Measurements from ENCODE around the gene HAND2. TPM values are rescaled to one million over a fixed set of nuclear protein-coding genes. Genes with fewer than 3 reads are reported as not detected.
A peak's percentile ranks its signal among the peaks of the same experiment; 100 is the strongest.

The HAND2 gene
- total RNA-seq, 4 donors from 2014 or later: 0.31 to 3.8 (median 1.8) TPM

DNA sequence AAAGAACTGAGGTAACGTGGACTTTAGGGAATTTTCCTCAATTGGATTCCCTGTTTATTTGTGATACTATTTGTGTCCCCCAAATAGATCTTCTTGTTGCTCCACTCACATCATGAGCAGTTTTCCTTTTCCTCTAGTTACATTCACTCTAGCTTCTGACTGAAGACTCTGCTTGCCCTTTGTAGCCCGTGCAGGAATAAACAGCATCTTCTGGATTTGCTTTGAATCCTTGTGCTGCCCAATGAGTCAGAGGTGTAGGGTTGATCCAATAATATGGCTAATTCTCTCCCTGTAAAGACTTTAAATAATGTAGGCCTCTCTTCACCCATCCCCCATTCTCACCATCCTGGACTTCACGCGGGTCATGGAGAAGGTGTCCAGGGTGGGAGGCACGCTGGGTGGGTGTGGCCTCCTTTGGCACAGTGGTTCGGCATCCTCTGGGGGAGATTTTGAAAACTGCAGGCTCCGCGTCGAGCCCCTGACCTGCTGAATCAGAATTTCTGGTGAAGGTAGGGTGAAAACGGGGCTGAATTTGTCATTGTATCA, 9.0 kb downstream of the HAND2 start:
- no peak for TF ChIP-seq POLR2A (IDR thresholded peaks at IDR 0.05)
- TF ChIP-seq, protein P1, sequence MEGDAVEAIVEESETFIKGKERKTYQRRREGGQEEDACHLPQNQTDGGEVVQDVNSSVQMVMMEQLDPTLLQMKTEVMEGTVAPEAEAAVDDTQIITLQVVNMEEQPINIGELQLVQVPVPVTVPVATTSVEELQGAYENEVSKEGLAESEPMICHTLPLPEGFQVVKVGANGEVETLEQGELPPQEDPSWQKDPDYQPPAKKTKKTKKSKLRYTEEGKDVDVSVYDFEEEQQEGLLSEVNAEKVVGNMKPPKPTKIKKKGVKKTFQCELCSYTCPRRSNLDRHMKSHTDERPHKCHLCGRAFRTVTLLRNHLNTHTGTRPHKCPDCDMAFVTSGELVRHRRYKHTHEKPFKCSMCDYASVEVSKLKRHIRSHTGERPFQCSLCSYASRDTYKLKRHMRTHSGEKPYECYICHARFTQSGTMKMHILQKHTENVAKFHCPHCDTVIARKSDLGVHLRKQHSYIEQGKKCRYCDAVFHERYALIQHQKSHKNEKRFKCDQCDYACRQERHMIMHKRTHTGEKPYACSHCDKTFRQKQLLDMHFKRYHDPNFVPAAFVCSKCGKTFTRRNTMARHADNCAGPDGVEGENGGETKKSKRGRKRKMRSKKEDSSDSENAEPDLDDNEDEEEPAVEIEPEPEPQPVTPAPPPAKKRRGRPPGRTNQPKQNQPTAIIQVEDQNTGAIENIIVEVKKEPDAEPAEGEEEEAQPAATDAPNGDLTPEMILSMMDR (IDR thresholded peaks at IDR 0.05): no peak
- intact Hi-C loops (cut with DNase I): no loop called here
- Histone ChIP-seq H3K36me3 (no peaks in the 10 kb centered on the region), H3K4me3 (no peak overlapping the region), H3K27me3 (peaks cover 31 to 100% (median 65%) of the 10 kb centered on the region in 4 donors), H3K4me1 (peaks cover 4 to 58% (median 34%) of the 10 kb centered on the region in 3 donors), H3K27ac (no peak overlapping the region), H3K9me3 (no peaks in the 10 kb centered on the region)
- WGBS, 2 donors: 24 to 37% methylated on average over 10 of the region's 10 CpGs
- DNase-seq: no peak

DNA sequence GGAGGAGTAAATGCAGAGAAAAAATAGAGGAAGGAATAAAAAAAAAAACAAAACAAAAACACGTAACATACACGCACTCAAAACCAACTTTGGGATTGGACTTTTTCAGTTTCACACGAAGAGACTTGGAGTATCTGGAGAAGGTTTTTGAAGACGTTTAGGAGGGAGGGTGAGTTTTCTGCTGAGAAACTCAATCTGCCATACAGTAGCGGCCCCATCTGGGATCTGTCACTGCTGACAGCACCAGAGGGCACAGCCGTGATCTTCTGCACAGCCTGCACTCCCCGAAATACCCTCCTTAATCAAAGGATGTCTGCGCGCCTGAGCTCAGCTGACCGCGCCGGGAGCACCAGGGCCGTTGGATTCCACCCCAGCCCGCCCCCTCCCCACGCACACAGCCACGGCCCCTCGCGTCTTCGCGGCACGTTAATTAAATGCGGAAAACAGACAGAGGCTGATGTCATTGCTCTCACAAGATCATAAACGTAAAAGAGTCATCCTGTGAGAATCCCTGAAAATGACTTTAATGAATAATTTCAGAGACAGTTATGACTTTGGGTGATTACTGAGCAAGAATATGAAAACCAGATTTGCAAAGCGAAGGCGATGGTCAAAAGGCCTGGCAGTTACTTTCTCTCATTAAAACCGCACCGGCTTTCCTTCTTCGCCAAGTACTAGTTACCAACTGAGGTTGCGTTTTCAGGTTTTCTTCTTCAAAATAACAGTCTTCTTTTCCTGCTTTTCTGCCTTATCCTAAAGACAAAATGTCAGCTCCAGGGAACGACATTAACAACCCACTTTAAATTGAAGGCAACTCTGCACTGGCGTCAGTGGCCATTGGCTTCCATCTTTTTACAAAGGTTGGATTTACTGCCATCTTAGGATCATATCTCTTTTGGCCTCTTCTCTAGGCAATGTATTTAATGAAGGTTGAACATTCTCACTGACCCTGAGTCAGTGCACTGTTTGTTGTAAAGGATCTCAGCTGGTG, 10.6 kb downstream of the HAND2 start:
- intact Hi-C loops (cut with DNase I): no loop called here
- H3K4me3 ChIP-seq: peak overlapping the region in 1 of 4 donors; percentile 4
- no peaks in the 10 kb centered on the region for H3K36me3 ChIP-seq
- H3K9me3 ChIP-seq: no peaks in the 10 kb centered on the region
- WGBS, 2 donors: 34 to 47% methylated on average over 13 to 18 of the region's 31 CpGs
- H3K4me1 ChIP-seq: peaks cover 4 to 53% (median 34%) of the 10 kb centered on the region in 3 donors
- DNase-seq: no peak
- no peak overlapping the region for H3K27ac ChIP-seq
- H3K27me3 ChIP-seq: peaks cover 33 to 100% (median 65%) of the 10 kb centered on the region in 4 donors
- TF ChIP-seq, protein P1 (IDR thresholded peaks at IDR 0.05): no peak
- no peak for TF ChIP-seq POLR2A (IDR thresholded peaks at IDR 0.05)

DNA sequence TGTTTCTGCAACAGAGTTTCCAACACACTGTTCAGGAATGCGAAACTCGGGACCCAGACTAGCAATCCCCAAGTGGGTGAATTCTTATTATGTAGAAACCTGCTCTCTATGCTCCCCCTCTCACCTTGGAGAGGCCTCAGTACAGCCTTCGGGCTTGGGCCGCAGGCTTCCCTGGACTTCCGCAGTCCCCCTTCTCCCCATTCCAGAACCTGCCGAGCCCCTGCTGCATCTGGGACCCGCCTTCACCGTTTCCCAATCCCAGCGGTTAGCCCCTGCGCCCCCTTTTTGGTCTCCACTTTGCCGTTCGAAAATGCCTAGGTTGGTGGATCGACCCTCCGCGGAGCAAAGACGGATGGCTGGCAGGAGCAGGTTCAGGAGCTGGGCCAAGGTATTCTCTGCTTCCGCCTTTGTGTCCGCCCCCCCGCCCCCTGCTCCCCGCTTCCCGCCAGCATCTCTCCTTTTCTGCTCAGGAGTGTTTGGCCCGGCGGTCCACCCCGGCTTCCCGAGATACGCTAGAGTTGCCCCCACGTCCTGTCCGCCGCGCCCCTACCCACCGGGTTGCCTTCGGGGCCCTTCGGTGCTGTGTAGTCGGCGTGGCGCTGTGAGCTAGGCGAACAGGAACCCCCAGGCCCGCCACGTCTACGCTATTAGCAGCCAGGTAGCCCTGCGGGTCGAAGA, 11.5 kb downstream of the HAND2 start:
- H3K27ac ChIP-seq: no peak overlapping the region

DNA sequence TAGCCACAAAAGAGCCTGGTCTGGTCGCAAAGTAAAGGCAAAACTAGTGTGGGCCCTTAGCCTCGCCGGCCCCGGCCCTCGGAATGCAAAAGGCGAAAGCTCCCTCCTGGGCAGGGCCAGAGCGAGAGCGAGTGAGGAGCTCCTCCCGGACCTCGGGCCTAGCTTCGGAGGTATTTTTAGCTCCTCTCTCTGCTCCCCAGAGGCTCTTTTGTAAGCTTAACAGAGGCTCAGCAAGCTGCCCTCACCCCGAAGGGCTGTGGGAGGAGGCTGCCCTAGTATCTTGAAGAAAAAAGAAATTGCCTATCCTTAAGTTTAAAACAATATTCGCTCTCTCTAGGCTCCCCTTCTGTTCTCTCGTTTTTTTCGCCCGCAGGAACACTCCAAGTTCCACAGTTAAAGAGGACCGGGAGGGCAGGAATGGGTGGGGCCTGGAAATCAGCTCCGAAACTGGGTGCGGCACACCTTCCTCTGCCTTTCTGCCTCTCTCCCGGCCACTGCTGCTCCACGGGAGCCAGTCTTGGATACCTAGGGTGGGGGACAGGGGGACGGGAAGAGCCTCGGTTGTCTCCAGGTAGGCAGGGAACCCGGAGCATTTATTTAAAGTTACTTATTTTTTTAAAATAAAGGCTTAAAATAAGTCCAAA, 12.1 kb downstream of the HAND2 start:
- peaks cover 30 to 100% (median 61%) of the 10 kb centered on the region in 4 donors for H3K27me3 ChIP-seq
- intact Hi-C loops (cut with DNase I): no loop called here
- no peak for DNase-seq
- TF ChIP-seq, protein P1 (IDR thresholded peaks at IDR 0.05): no peak
- no peak for TF ChIP-seq POLR2A (IDR thresholded peaks at IDR 0.05)
- peaks cover 4 to 50% (median 34%) of the 10 kb centered on the region in 3 donors for H3K4me1 ChIP-seq
- H3K9me3 ChIP-seq: no peaks in the 10 kb centered on the region
- peak overlapping the region in 2 of 4 donors; percentile 4 to 35 for H3K4me3 ChIP-seq
- H3K27ac ChIP-seq: peak overlapping the region in 1 of 4 donors; percentile 13
- H3K36me3 ChIP-seq: no peaks in the 10 kb centered on the region
- 20 to 24% methylated on average over 19 to 24 of the region's 24 CpGs for WGBS, 2 donors

More for the DNA sequence above, 11.5 kb downstream of the HAND2 start:
- H3K27me3 ChIP-seq: peaks cover 33 to 100% (median 64%) of the 10 kb centered on the region in 4 donors
- H3K36me3 ChIP-seq: no peaks in the 10 kb centered on the region
- H3K4me3 ChIP-seq: peak overlapping the region in 2 of 4 donors; percentile 4 to 35
- H3K4me1 ChIP-seq: peaks cover 4 to 53% (median 34%) of the 10 kb centered on the region in 3 donors
- intact Hi-C loops (cut with DNase I): no loop called here
- TF ChIP-seq, protein P1 (IDR thresholded peaks at IDR 0.05): no peak
- no peak for TF ChIP-seq POLR2A (IDR thresholded peaks at IDR 0.05)
- DNase-seq: no peak
- 17 to 31% methylated on average over 12 to 24 of the region's 42 CpGs for WGBS, 2 donors
- H3K9me3 ChIP-seq: no peaks in the 10 kb centered on the region
